Thoracic aorta (tissue), 2 donors: ENCODE measurements around the gene BEND5. TPM values are rescaled to one million over a fixed set of nuclear protein-coding genes. Genes with fewer than 3 reads are reported as not detected.

Experiments used
- ATAC-seq: fragments of 150-250 bp; one replicate; pipeline ENCODE4 v1.8.0; 2017; ENCODE audit warnings: low read depth; ENCODE audit not compliant: insufficient number of reproducible peaks, low FRiP score
- DNase-seq: peaks from one replicate; pipeline ENCODE4 v3.0.0-alpha.2; 2020; ENCODE audit warnings: low spot score
- H3K27ac ChIP-seq, 2 donors: fragments of 200-600 bp; sonication (generic); 1 replicate in 1 of 2; 2 replicates in 1 of 2; pipeline ENCODE4 v1.5.1; 2016; ENCODE audit warnings: mild to moderate bottlenecking in 2 of 2, moderate library complexity in 2 of 2
- H3K27me3 ChIP-seq: fragments of 200-600 bp; sonication (generic); replicated peaks from 2 replicates; pipeline ENCODE4 v1.6.0; 2016; ENCODE audit warnings: mild to moderate bottlenecking; ENCODE audit not compliant: insufficient read depth
- H3K36me3 ChIP-seq: fragments of 200-600 bp; sonication (generic); one replicate; pipeline ENCODE4 v1.5.1; 2016
- H3K4me1 ChIP-seq, 2 donors: fragments of 200-600 bp; sonication (generic); 1 replicate in 1 of 2; 2 replicates in 1 of 2; pipeline versions ENCODE4 v1.5.1 to v1.6.0; 2016; ENCODE audit warnings: low read depth in 2 of 2, mild to moderate bottlenecking in 1 of 2; ENCODE audit not compliant: control insufficient read depth in 1 of 2
- H3K4me3 ChIP-seq: fragments of 200-600 bp; sonication (generic); 2 replicates; pipeline ENCODE4 v1.5.1; 2016; ENCODE audit warnings: mild to moderate bottlenecking
- H3K9me3 ChIP-seq: fragments of 200-600 bp; sonication (generic); 2 replicates; pipeline ENCODE4 v1.5.1; 2016
- total RNA-seq, 2 donors: library from RNA; depleted of rRNA; stranded (reverse); fragments of >200 nt; gene quantifications; one replicate each; pipeline versions ENCODE4 v1.1.0 to v1.2.3, GENCODE V29; 2016
- TF ChIP-seq, protein P1 (sequence below): fragments of 200-600 bp; sonication (generic); IDR thresholded peaks from one replicate; pipeline ENCODE4 v1.5.1; 2019; ENCODE audit warnings: antibody characterized with exemption

BEND5 gene
- total RNA-seq, 2 donors from 2014 or later: 6.5 to 9.5 TPM

DNA sequence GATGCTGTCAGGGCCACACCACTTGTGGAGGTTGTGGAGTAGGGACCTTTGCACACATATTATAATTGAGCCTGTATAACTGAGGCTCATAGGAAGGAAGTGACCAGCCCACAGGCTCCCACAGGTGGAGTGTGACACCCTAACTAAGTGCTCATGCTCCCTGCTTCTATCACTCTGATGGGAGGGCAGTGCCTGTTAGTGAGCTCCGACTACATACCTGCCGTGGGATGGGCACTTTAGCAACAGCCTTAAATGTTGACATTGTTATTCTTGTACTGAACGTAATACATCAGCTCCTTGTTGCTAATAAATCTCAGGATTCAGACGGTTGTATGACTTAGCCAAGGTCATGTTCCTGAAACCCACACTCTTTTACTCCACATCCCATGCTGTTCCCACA is 58.0 kb downstream of the BEND5 start:
- ATAC-seq: no peak

DNA sequence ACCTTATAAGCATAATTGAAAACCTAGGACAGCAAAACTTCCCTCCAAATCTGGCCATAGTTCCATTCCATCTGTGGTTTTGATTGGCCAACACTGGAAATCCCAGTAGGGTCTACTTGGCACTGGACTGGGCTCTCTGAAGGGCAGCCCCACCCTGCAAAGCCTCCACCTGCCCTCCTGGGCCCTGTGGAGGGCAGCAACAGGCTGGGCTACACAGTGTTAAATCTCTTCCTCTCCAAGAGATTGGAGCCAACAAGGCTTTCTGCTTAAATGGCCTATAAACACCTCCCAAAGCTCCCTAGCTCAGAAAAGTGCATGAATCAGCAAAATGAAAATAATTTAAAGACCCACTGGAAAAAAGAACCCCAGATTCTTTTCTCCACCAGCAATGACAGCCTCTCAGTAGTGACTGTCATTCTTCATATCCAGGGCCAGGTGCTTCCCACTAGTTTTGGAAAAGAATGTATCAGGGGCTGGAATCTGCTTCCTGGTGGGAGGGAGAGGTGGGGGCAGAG is 58.5 kb downstream of the BEND5 start:
- Histone ChIP-seq H3K27me3 (no peaks in the 10 kb centered on the region), H3K9me3 (no peaks in the 10 kb centered on the region), H3K36me3 (no peaks in the 10 kb centered on the region), H3K4me3 (no peak overlapping the region), H3K4me1 (peaks cover 0 to 4% of the 10 kb centered on the region in 2 donors), H3K27ac (no peak overlapping the region)
- DNase-seq: no peak
- TF ChIP-seq, protein P1, sequence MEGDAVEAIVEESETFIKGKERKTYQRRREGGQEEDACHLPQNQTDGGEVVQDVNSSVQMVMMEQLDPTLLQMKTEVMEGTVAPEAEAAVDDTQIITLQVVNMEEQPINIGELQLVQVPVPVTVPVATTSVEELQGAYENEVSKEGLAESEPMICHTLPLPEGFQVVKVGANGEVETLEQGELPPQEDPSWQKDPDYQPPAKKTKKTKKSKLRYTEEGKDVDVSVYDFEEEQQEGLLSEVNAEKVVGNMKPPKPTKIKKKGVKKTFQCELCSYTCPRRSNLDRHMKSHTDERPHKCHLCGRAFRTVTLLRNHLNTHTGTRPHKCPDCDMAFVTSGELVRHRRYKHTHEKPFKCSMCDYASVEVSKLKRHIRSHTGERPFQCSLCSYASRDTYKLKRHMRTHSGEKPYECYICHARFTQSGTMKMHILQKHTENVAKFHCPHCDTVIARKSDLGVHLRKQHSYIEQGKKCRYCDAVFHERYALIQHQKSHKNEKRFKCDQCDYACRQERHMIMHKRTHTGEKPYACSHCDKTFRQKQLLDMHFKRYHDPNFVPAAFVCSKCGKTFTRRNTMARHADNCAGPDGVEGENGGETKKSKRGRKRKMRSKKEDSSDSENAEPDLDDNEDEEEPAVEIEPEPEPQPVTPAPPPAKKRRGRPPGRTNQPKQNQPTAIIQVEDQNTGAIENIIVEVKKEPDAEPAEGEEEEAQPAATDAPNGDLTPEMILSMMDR: no peak
- no peak for ATAC-seq

More for the DNA sequence above, 58.0 kb downstream of the BEND5 start:
- Histone ChIP-seq H3K4me1 (peaks cover 0 to 4% of the 10 kb centered on the region in 2 donors), H3K4me3 (no peak overlapping the region), H3K27ac (no peak overlapping the region), H3K36me3 (no peaks in the 10 kb centered on the region), H3K27me3 (no peaks in the 10 kb centered on the region), H3K9me3 (no peaks in the 10 kb centered on the region)
- DNase-seq: no peak
- TF ChIP-seq, protein P1: no peak

DNA sequence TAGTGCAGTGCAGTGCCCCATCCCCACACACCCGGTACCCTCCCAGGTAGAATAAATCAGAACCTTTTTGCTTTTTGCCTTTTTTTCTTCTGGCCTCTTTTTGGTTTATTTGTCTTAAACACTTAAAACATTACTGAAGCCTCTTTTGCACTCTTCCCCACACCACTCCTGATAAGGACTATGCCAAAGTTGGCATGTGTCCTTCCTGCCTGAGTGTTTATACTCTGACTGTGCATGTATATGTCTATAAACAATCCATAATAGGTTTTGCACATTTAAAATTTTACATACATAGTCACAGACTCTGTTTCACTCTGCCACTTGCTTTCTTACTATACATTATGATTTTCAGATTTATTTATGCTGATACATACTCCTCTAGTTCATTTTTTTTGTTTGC is 59.6 kb downstream of the BEND5 start:
- H3K36me3 ChIP-seq: no peaks in the 10 kb centered on the region
- H3K9me3 ChIP-seq: no peaks in the 10 kb centered on the region
- DNase-seq: no peak
- peaks cover 0 to 4% of the 10 kb centered on the region in 2 donors for H3K4me1 ChIP-seq
- no peak for ATAC-seq
- H3K27ac ChIP-seq: no peak overlapping the region
- TF ChIP-seq, protein P1: no peak
- no peak overlapping the region for H3K4me3 ChIP-seq
- H3K27me3 ChIP-seq: no peaks in the 10 kb centered on the region

DNA sequence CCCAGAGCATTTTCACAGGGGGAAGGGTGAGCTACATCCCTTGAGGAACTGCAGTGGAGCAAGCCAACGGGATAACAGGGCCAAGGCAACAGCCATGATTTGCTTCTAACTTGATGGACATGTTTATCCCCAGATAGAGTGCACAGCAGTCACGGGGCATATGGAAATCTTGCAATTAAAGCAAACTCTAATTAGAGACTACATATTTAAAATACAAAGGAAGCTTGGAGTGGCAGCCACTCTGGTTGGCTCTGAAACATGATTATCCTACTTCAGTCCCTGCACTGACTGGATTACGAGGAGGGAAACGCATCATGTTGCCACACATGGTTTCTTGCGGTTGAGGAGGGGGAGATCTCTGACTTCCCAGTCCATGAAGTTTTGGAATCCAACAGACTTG is 60.8 kb downstream of the BEND5 start:
- Histone ChIP-seq H3K27me3 (no peaks in the 10 kb centered on the region), H3K9me3 (no peaks in the 10 kb centered on the region), H3K4me1 (peaks cover 0 to 4% of the 10 kb centered on the region in 2 donors), H3K36me3 (no peaks in the 10 kb centered on the region), H3K27ac (no peak overlapping the region), H3K4me3 (no peak overlapping the region)
- TF ChIP-seq, protein P1: no peak
- no peak for ATAC-seq
- DNase-seq: no peak

DNA sequence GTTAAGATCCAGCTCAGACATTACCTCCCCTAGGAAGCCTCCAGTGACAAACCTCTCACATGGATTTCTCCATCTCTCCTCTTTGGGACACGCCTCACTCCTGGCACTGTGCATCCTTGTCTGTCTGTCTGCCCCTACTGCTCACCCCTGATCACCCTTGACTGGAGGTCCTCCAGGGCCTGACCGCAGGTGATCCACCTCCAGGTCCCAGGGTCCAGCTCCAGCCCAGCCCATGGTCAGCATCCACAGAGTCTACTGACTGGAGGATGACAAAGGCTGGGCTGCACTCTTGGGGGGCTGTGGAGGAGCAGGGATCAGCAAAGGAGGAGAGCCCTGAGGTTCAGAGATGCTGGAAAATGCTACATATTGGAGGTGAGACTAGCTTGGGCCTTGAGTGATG is 65.8 kb downstream of the BEND5 start:
- no peaks in the 10 kb centered on the region for H3K9me3 ChIP-seq
- H3K36me3 ChIP-seq: no peaks in the 10 kb centered on the region
- no peak overlapping the region for H3K4me3 ChIP-seq
- DNase-seq (no peak), ATAC-seq (no peak)
- H3K27ac ChIP-seq: no peak overlapping the region
- TF ChIP-seq, protein P1: no peak
- H3K27me3 ChIP-seq: no peaks in the 10 kb centered on the region
- H3K4me1 ChIP-seq: no peaks in the 10 kb centered on the region
